Measurements from ENCODE around the gene LRRC17. TPM values are rescaled to one million over a fixed set of nuclear protein-coding genes. Genes with fewer than 3 reads are reported as not detected.

The LRRC17 gene
- total RNA-seq, 1 experiment from 2014 or later, result 0.39 TPM

- peaks cover 11% of the 10 kb centered on the region; the same call in 1 of the 2 replicates for H3K4me1 ChIP-seq
- Mint-ChIP-seq H3K9me3 (ENCODE audit: unreplicated experiment) (no peaks in the 10 kb centered on the region), H3K27ac (ENCODE audit: unreplicated experiment) (no peak overlapping the region), H3K27me3 (ENCODE audit: insufficient read depth, unreplicated experiment) (no peaks in the 10 kb centered on the region), H3K4me3 (ENCODE audit: unreplicated experiment) (no peak overlapping the region), H3K36me3 (ENCODE audit: insufficient read depth, unreplicated experiment) (no peaks in the 10 kb centered on the region), H3K4me1 (ENCODE audit: low read depth, unreplicated experiment) (no peaks in the 10 kb centered on the region)
- TF ChIP-seq CTCF (IDR thresholded peaks at IDR 0.05; ENCODE audit: insufficient read depth in 1 of 2, low read depth in 1 of 2, low read length in 1 of 2, severe bottlenecking in 1 of 2, unreplicated experiment in 1 of 2), result no peak
- no peaks in the 10 kb centered on the region for H3K36me3 ChIP-seq (ENCODE audit: control insufficient read depth, insufficient read depth, low read length)
- no peaks in the 10 kb centered on the region for H3K9me3 ChIP-seq
- BruUV-seq (replicated peaks), result no TSS peak
- H3K4me3 ChIP-seq (ENCODE audit: low read depth, low read length), result no peak overlapping the region
- ChIA-PET CTCF (interaction anchor here (0.6 kb wide), 1 partner anchor 123 kb away, joined by 3 read pairs; no protein-coding TSS in a partner anchor), POLR2A (no interaction called here)
- intact Hi-C loops (cut with micrococcal nuclease; ENCODE audit: unreplicated experiment), result no loop called here
- DNase-seq, result no peak
- H3K27me3 ChIP-seq (replicated peaks; ENCODE audit: control insufficient read depth, insufficient read depth, low read length), result no peaks in the 10 kb centered on the region
Measured at GRCh38 chr7:102943423-102944169, 30.8 kb downstream of the LRRC17 start.

DNA sequence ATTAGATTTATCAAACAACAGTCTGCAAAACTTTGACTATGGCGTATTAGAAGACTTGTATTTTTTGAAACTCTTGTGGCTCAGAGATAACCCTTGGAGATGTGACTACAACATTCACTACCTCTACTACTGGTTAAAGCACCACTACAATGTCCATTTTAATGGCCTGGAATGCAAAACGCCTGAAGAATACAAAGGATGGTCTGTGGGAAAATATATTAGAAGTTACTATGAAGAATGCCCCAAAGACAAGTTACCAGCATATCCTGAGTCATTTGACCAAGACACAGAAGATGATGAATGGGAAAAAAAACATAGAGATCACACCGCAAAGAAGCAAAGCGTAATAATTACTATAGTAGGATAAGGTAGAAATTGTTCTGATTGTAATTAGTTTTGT lies 31.4 kb downstream of the LRRC17 start:
- CTCF ChIA-PET, result no interaction called here
- Histone ChIP-seq H3K4me3 (ENCODE audit: low read depth, low read length) (no peak overlapping the region), H3K27me3 (replicated peaks; ENCODE audit: control insufficient read depth, insufficient read depth, low read length) (no peaks in the 10 kb centered on the region), H3K9me3 (no peaks in the 10 kb centered on the region), H3K4me1 (peaks cover 11% of the 10 kb centered on the region; the same call in 1 of the 2 replicates), H3K36me3 (ENCODE audit: control insufficient read depth, insufficient read depth, low read length) (no peaks in the 10 kb centered on the region)
- BruUV-seq (replicated peaks), result no TSS peak
- POLR2A ChIA-PET, result no interaction called here
- H3K27ac Mint-ChIP-seq (ENCODE audit: unreplicated experiment), result no peak overlapping the region
- intact Hi-C loops (cut with micrococcal nuclease; ENCODE audit: unreplicated experiment), result no loop called here
- H3K9me3 Mint-ChIP-seq (ENCODE audit: unreplicated experiment), result no peaks in the 10 kb centered on the region
- no peak for DNase-seq
- no peak overlapping the region for H3K4me3 Mint-ChIP-seq (ENCODE audit: unreplicated experiment)
- TF ChIP-seq CTCF (IDR thresholded peaks at IDR 0.05; ENCODE audit: insufficient read depth in 1 of 2, low read depth in 1 of 2, low read length in 1 of 2, severe bottlenecking in 1 of 2, unreplicated experiment in 1 of 2), result no peak
- H3K36me3 Mint-ChIP-seq (ENCODE audit: insufficient read depth, unreplicated experiment), result no peaks in the 10 kb centered on the region
- H3K4me1 Mint-ChIP-seq (ENCODE audit: low read depth, unreplicated experiment), result no peaks in the 10 kb centered on the region
- no peaks in the 10 kb centered on the region for H3K27me3 Mint-ChIP-seq (ENCODE audit: insufficient read depth, unreplicated experiment)

- no TSS peak for BruUV-seq (replicated peaks)
- H3K27me3 Mint-ChIP-seq (ENCODE audit: insufficient read depth, unreplicated experiment), result no peaks in the 10 kb centered on the region
- no peaks in the 10 kb centered on the region for H3K27me3 ChIP-seq (replicated peaks; ENCODE audit: control insufficient read depth, insufficient read depth, low read length)
- ChIA-PET CTCF (no interaction called here), POLR2A (no interaction called here)
- no peak for DNase-seq
- intact Hi-C loops (cut with micrococcal nuclease; ENCODE audit: unreplicated experiment), result no loop called here
- H3K36me3 ChIP-seq (ENCODE audit: control insufficient read depth, insufficient read depth, low read length), result no peaks in the 10 kb centered on the region
- H3K9me3 ChIP-seq, result no peaks in the 10 kb centered on the region
- H3K9me3 Mint-ChIP-seq (ENCODE audit: unreplicated experiment), result peaks cover 40% of the 10 kb centered on the region
- no peak overlapping the region for H3K4me3 ChIP-seq (ENCODE audit: low read depth, low read length)
- no peak overlapping the region for H3K27ac Mint-ChIP-seq (ENCODE audit: unreplicated experiment)
- no peaks in the 10 kb centered on the region for H3K36me3 Mint-ChIP-seq (ENCODE audit: insufficient read depth, unreplicated experiment)
- TF ChIP-seq CTCF (IDR thresholded peaks at IDR 0.05; ENCODE audit: insufficient read depth in 1 of 2, low read depth in 1 of 2, low read length in 1 of 2, severe bottlenecking in 1 of 2, unreplicated experiment in 1 of 2), result no peak
- no peaks in the 10 kb centered on the region for H3K4me1 Mint-ChIP-seq (ENCODE audit: low read depth, unreplicated experiment)
- no peaks in the 10 kb centered on the region for H3K4me1 ChIP-seq
- no peak overlapping the region for H3K4me3 Mint-ChIP-seq (ENCODE audit: unreplicated experiment)
Measured at GRCh38 chr7:102951839-102952238, 39.0 kb downstream of the LRRC17 start.

Data from Caco-2 (cell line).